Rectal smooth muscle tissue (tissue), 1 donor: Measurements from ENCODE around the gene LRSAM1.
"Not testable (repeated sequence)": the region's sequence is repeated elsewhere in the genome, so short reads cannot be mapped to it uniquely, and the experiment has no call there.

Experiments used
- H3K27ac ChIP-seq: one replicate; pipeline ENCODE4 v1.7.0; 2013; ENCODE audit warnings: low read depth, low read length, inconsistent platforms
- H3K27me3 ChIP-seq: one replicate; pipeline ENCODE4 v1.7.0; 2013; ENCODE audit warnings: low read length; ENCODE audit not compliant: control insufficient read depth, insufficient read depth
- H3K36me3 ChIP-seq: one replicate; pipeline ENCODE4 v1.7.0; 2013; ENCODE audit warnings: low read length; ENCODE audit not compliant: control insufficient read depth, insufficient read depth
- H3K4me1 ChIP-seq: one replicate; pipeline ENCODE4 v1.7.0; 2013; ENCODE audit warnings: low read length; ENCODE audit not compliant: control insufficient read depth, insufficient read depth
- H3K4me3 ChIP-seq: one replicate; pipeline ENCODE4 v1.7.0; 2013; ENCODE audit warnings: low read length
- H3K9ac ChIP-seq: one replicate; pipeline ENCODE4 v1.7.0; 2013; ENCODE audit warnings: low read length

Gene LRSAM1

DNA sequence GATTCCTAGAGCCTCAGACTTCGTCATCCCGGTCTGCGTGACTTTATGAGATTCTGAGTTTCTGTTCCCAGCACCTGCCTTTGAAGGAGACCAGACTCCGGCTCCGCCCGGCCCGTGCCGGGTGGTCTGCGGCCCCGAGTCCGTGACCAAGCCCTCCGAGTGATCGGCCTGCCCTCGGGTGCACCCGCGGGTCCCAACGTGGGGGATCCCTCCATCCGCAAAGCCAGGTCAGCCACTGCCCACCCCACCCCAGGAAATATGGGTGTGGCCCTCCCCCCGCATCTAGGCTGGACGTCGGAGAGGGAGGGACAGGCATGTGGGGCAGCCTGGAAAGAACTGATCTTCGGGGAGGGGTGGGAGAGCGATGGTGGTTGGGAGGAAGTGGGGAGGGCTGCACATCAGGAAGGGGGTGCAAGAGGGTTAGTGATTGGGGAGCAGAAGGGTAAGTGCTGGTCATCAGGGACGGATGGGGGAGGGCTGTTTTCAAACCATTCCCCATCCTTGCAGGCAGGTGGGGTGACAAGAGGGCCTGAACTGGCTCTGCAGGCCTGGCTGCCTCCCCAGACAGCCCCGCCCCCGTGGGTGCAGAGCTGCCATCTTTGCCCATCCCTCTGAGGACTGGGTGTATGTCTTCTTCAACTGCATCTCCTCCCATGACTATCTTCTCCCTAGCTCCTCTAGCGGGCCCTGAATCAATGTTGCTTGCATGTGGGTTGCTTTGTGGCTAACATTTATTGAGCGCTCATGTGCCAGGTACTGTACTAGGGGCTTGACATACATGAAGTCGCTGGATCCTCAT is 747 bp downstream of the LRSAM1 start:
- H3K4me1 ChIP-seq: peaks cover 11% of the 10 kb centered on the region
- peak overlapping the region; percentile 89 for H3K4me3 ChIP-seq
- H3K27me3 ChIP-seq: no peaks in the 10 kb centered on the region
- H3K36me3 ChIP-seq: peaks cover 18% of the 10 kb centered on the region
- H3K27ac ChIP-seq: peak overlapping the region; percentile 97
- peak overlapping the region; percentile 57 for H3K9ac ChIP-seq

DNA sequence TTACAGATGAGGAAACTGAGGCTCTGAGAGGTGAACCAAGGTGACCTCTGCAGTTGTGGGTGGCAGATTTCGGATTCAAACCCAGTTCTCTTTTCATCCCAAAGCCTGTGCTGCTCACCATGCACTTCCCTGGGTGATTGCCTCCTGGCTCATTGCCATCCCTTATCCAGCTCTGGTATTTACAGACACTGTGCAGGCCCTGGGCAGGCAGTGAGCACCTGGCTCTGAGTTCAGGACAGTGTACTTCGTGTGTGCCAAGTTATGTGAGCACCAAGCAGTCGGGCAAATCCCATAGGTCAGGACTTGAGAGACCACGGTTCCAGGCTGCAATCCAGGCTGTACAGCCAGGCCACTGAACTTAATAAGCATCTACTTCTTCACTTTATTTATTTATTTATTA is 1.4 kb downstream of the LRSAM1 start:
- no peak overlapping the region for H3K9ac ChIP-seq
- H3K4me1 ChIP-seq: peaks cover 11% of the 10 kb centered on the region
- H3K27ac ChIP-seq: peak overlapping the region; percentile 97
- H3K27me3 ChIP-seq: no peaks in the 10 kb centered on the region
- H3K36me3 ChIP-seq: peaks cover 19% of the 10 kb centered on the region
- H3K4me3 ChIP-seq: peak overlapping the region; percentile 89

DNA sequence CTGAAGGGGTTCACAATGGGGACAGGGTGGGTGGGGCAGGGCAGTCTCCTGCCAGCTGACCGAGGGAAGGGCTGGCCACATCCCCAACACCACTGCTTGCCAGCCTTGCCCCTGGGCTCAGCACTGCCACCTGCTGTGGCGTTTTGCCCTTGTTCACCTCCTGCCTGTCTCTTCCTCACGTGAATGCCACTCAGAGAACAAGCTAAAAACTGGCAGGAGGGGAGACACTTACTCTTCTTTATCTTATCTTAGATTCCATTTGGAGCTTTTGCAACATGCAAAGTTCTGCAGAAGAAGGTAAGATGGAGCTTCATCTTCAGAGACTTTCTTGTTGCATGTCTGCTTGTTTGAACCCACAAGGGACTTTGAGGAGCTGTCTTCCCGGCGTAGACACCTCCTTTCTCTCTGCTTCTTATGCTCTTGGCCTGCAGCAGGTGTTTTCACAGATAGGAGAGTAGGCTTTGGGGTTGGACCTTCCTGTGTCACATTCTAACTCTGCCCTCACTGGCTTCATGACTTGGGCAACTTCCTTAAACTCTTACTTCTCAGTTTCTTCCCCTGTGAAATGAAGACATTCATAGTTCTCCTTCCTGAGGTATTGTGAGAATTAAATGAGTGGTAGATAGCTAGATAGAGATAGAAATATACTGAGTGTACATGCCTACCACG is 4.1 kb downstream of the LRSAM1 start:
- Histone ChIP-seq H3K27ac (no peak overlapping the region), H3K4me3 (no peak overlapping the region), H3K27me3 (no peaks in the 10 kb centered on the region), H3K36me3 (peaks cover 15% of the 10 kb centered on the region), H3K9ac (no peak overlapping the region), H3K4me1 (peaks cover 6% of the 10 kb centered on the region)

DNA sequence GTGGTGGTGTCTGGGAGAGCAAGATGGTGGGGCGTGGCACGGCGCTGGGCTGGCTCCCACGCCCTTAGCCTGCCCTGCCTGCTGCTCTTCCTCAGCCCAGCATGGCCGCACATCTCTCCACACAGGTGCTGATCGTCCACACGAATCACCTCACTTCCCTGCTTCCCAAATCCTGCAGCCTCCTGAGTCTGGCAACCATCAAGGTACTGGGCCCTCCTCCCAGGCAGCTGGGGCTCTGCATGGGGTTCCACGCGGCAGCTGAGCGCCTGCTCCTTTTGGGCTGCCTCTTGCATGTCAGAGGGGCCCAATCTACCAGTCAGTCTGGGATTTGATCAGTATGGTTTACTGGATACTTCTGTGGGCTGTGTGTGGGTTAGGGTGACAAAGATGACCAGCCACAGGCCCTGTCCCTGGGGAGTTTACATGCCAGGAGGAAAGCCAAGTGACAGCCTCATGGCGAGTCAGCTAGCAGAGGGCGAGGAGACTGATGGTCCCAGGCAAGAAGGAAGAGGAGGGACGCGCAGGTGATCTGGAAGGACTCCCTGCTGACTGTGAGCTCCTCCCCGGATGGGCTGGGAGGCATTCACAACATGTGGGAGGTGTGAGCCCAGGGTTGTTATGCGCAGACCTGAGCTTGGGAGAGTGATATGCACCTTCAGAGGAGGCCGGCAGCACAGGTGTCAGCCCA is 6.0 kb downstream of the LRSAM1 start:
- Histone ChIP-seq H3K4me1 (peaks cover under 1% of the 10 kb centered on the region), H3K4me3 (no peak overlapping the region), H3K27me3 (no peaks in the 10 kb centered on the region), H3K27ac (no peak overlapping the region), H3K9ac (no peak overlapping the region), H3K36me3 (peaks cover 29% of the 10 kb centered on the region)

DNA sequence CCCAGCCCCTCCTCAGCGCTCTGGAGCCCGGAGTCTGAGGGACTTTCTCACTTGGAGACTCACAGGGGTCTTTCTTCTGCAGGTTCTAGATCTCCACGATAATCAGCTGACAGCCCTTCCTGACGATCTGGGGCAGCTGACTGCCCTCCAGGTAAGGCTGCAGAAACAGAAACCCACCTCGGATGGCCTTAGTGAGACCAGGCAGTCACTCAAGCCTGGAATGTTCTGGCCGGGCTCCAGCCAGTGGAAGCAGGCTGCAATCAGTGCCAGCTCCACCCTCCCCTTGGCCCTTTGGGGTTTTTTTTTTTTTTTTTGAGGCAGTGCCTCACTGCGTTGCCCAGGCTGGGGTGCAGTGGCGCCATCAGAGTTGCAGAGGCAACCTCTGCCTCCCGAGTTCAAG is 7.6 kb downstream of the LRSAM1 start:
- Histone ChIP-seq H3K9ac (no peak overlapping the region), H3K4me3 (no peak overlapping the region), H3K4me1 (no peaks in the 10 kb centered on the region), H3K27ac (no peak overlapping the region), H3K36me3 (peaks cover 38% of the 10 kb centered on the region), H3K27me3 (no peaks in the 10 kb centered on the region)

DNA sequence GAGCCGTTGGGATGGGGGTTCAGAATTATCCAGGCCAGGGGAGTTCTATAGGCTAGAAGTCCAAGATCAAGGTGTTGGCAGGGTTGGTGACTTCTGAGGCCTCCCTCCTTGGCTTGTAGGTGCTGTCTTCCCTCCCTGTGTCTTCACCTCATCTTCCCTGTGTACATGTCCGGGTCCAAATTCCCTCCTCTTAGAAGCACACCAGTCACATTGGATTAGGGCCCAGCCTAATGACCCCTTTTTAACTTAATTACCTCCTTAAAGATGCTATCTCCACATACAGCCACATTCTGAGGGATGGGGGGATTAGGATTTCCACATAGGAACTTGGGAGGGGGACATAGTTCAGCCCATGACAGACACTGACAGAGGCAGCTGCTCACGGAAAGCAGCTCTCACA is 12.1 kb downstream of the LRSAM1 start:
- H3K27me3 ChIP-seq: no peaks in the 10 kb centered on the region
- no peak overlapping the region for H3K9ac ChIP-seq
- peaks cover 50% of the 10 kb centered on the region for H3K36me3 ChIP-seq
- H3K4me1 ChIP-seq: no peaks in the 10 kb centered on the region
- no peak overlapping the region for H3K4me3 ChIP-seq
- H3K27ac ChIP-seq: no peak overlapping the region

DNA sequence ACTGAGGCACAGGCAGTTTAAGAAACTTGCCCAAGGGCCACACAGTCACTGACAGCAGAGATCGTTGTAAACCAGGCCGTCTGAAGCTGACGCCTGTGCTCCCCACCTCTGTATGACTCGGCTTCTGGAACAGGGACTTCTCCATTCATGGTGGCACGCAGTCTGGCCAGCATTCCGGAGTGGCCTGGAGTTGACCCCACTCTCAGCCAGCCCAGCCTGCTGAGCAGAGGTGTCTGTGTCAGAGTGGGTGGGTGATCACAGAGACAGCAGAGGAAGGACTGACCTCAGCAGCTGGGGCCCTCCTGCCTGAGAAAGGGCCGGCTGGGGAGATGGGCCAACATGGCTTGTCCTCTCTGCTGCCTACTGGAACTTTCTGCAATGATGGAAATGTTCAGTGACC is 12.6 kb downstream of the LRSAM1 start:
- H3K27me3 ChIP-seq: no peaks in the 10 kb centered on the region
- H3K4me1 ChIP-seq: no peaks in the 10 kb centered on the region
- H3K4me3 ChIP-seq: no peak overlapping the region
- H3K36me3 ChIP-seq: peaks cover 48% of the 10 kb centered on the region
- H3K27ac ChIP-seq: no peak overlapping the region
- H3K9ac ChIP-seq: no peak overlapping the region

DNA sequence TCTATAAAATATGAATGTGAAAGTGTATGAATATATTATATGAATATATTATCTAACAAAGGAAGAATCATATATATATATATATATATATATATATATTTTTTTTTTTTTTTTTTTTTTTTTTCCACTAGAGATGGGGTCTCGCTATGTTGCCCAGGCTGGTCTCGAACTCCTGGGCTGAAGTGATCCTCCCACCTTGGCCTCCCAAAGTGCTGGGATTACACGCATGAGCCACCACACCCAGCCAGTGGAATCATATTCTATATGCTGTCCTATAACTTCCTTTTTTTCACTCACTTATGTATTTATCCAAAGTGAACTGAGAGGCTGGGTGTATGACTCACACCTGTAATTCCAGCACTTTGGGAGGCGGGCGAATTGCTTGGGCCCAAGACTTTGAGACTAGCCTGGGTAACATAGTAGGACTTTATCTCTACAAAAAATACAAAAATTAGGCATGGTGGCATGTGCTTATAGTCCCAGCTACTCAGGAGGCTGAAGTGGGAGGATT is 15.2 kb downstream of the LRSAM1 start:
- H3K4me3 ChIP-seq, H3K27ac ChIP-seq, H3K9ac ChIP-seq, H3K27me3 ChIP-seq, H3K4me1 ChIP-seq: not testable (repeated sequence)
- peaks cover 34% of the 10 kb centered on the region for H3K36me3 ChIP-seq

DNA sequence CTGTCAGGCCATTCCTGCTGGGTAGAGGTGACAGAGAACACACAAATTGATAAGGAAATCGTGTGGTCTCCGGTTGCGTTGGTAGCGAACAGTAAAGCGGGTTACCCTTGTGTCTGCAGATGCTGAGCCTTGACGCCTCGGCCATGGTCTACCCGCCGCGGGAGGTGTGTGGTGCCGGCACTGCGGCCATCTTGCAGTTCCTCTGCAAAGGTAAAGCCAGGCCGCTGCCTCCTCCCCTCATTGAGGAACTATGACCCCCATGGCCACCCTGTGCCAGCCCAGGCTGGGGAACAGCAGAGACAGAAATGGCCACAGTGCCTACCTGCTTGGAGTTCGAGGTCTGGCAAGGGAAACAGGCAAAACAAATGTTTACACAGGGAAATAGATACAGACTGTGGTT is 16.3 kb downstream of the LRSAM1 start:
- Histone ChIP-seq H3K27ac (no peak overlapping the region), H3K4me1 (no peaks in the 10 kb centered on the region), H3K27me3 (no peaks in the 10 kb centered on the region), H3K4me3 (no peak overlapping the region), H3K36me3 (peaks cover 24% of the 10 kb centered on the region), H3K9ac (no peak overlapping the region)

DNA sequence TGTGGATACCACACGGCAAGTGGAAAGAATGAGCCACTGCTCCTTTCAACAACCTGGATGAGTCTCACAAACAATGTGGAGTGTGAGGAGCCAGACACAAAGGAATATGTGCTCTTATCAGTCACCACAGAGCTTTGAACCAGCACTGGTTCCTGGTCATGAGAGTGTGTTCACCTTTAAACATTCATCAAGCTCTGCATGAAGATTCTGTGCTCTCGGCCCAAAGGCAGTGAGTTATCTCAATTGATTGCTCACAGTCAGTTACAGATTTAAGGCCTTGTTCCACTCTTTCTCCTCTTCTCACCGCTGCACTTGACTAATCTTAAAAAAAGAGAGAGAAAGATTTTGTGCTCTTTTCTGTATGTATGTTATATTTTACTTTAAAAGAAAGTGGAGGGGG is 19.4 kb downstream of the LRSAM1 start:
- H3K36me3 ChIP-seq: peaks cover 13% of the 10 kb centered on the region
- no peaks in the 10 kb centered on the region for H3K27me3 ChIP-seq
- no peak overlapping the region for H3K27ac ChIP-seq
- no peak overlapping the region for H3K9ac ChIP-seq
- no peak overlapping the region for H3K4me3 ChIP-seq
- no peaks in the 10 kb centered on the region for H3K4me1 ChIP-seq

DNA sequence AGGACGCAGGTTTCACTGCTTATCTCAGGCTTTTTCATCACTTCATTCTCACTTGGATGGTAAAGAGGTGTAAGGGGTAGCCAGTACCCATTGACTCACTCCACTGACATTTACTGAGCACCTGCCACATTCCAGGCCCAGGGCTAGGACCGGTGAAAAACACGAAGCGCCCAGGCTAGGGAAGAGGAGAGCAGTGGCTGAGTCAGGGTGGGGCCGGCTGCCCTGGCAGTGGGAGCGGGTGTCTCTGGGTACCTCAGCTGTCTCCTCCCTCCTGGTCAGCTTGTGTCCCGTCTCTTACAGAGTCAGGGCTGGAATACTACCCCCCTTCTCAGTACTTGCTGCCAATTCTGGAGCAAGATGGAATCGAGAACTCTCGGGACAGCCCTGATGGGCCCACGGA is 22.2 kb downstream of the LRSAM1 start:
- no peaks in the 10 kb centered on the region for H3K4me1 ChIP-seq
- H3K9ac ChIP-seq: no peak overlapping the region
- peaks cover 7% of the 10 kb centered on the region for H3K36me3 ChIP-seq
- no peaks in the 10 kb centered on the region for H3K27me3 ChIP-seq
- no peak overlapping the region for H3K27ac ChIP-seq
- no peak overlapping the region for H3K4me3 ChIP-seq

DNA sequence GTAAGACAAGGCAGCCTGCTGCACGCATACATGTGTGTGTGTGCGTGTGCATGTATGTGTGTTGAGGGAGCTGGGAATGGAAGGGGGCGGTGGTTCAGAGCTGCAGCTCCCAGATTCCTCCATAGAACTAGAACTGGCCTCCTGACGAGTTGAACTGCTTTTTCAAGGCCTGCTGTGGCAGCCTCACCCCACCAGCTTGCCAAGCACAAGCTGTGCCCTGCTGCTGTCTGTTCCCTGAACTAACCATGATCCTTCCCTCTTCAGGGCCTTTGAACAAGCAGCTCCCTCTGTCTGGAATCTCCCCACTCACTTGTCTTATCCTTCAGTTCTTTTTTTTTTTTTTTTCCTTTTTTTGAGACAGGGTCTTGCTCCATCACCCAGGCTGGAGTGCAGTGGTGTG is 22.6 kb downstream of the LRSAM1 start:
- Histone ChIP-seq H3K27ac (no peak overlapping the region), H3K27me3 (no peaks in the 10 kb centered on the region), H3K9ac (no peak overlapping the region), H3K4me1 (no peaks in the 10 kb centered on the region), H3K4me3 (no peak overlapping the region), H3K36me3 (peaks cover 9% of the 10 kb centered on the region)
